OCI-LY7 (cell line): ENCODE measurements around the gene NATD1. TPM values are rescaled to one million over a fixed set of nuclear protein-coding genes. Genes with fewer than 3 reads are reported as not detected.

Experiments used
- BruUV-seq: library from RNA; stranded (reverse); fragments of 400-500 nt; replicated peaks from 2 replicates; lab custom pipeline; 2021; lab: Mats Ljungman, UMichigan
- CTCF ChIA-PET: fragments of 300-600 bp; sonication (Branson Sonifier 250); formaldehyde crosslinking; loops from one replicate; lab custom pipeline; 2022; ENCODE audit warnings: antibody characterized with exemption; ENCODE audit not compliant: unreplicated experiment; lab: Charles Lee
- POLR2A ChIA-PET: fragments of 300-600 bp; sonication (Branson Sonifier 250); formaldehyde crosslinking; loops from one replicate; lab custom pipeline; 2022; ENCODE audit warnings: antibody characterized with exemption; lab: Charles Lee
- DNase-seq: peaks from one replicate; pipeline ENCODE4 v3.0.0-alpha.2; 2015; ENCODE audit warnings: low spot score
- H2AFZ ChIP-seq: fragments of 200-600 bp; sonication (generic), shearing (Covaris generic); 2 replicates; pipeline ENCODE4 v1.6.1; 2014; ENCODE audit warnings: mild to moderate bottlenecking, antibody characterized with exemption, low read length, moderate library complexity
- H3K27ac ChIP-seq: fragments of 200-600 bp; sonication (generic); 2 replicates; pipeline ENCODE4 v1.5.1; 2014; ENCODE audit warnings: mixed run types, low read depth, mild to moderate bottlenecking, moderate library complexity, low read length, inconsistent platforms; ENCODE audit not compliant: poor library complexity, severe bottlenecking
- H3K36me3 ChIP-seq: fragments of 200-600 bp; sonication (generic); 2 replicates; pipeline ENCODE4 v1.6.1; 2014; ENCODE audit warnings: mild to moderate bottlenecking, antibody characterized with exemption, low read length, moderate library complexity, mixed read lengths; ENCODE audit not compliant: insufficient read depth
- H3K4me1 ChIP-seq: fragments of 200-600 bp; sonication (generic); 2 replicates; pipeline ENCODE4 v1.5.1; 2014; ENCODE audit warnings: mild to moderate bottlenecking, low read length; ENCODE audit not compliant: insufficient read depth, poor library complexity, severe bottlenecking
- H3K4me2 ChIP-seq: fragments of 200-600 bp; sonication (generic); 2 replicates; pipeline ENCODE4 v1.6.1; 2014; ENCODE audit warnings: mild to moderate bottlenecking, low read length
- H3K4me3 ChIP-seq: fragments of 200-600 bp; sonication (generic); 2 replicates; pipeline ENCODE4 v1.5.1; 2014; ENCODE audit warnings: mild to moderate bottlenecking, low read depth, low read length; ENCODE audit not compliant: poor library complexity, severe bottlenecking
- H3K79me2 ChIP-seq: fragments of 200-600 bp; sonication (generic); 2 replicates; pipeline ENCODE4 v1.6.1; 2016; ENCODE audit warnings: low read depth, mild to moderate bottlenecking, low read length, moderate library complexity, mixed read lengths; ENCODE audit not compliant: insufficient read depth
- H3K9me2 ChIP-seq: fragments of 200-600 bp; sonication (generic); 2 replicates; pipeline ENCODE4 v1.6.1; 2016; ENCODE audit warnings: mild to moderate bottlenecking, low read length, mixed read lengths; ENCODE audit not compliant: insufficient read depth
- H3K9me3 ChIP-seq: fragments of 200-600 bp; sonication (generic); 2 replicates; pipeline ENCODE4 v1.6.1; 2014; ENCODE audit warnings: mild to moderate bottlenecking, mixed run types, low read length, mixed read lengths
- H4K20me1 ChIP-seq: fragments of 200-600 bp; sonication (generic); 2 replicates; pipeline ENCODE4 v1.6.1; 2014; ENCODE audit warnings: mild to moderate bottlenecking, antibody characterized with exemption, low read length, moderate library complexity, mixed read lengths; ENCODE audit not compliant: insufficient read depth
- CTCF ChIP-seq: fragments of 200-600 bp; sonication (generic); conservative IDR thresholded peaks from 2 replicates; pipeline ENCODE4 v1.5.1; 2014; ENCODE audit warnings: mild to moderate bottlenecking, antibody characterized with exemption, low read length, moderate library complexity, mixed read lengths
- EZH2phosphoT487 ChIP-seq: fragments of 200-600 bp; sonication (generic); IDR thresholded peaks from 2 replicates; pipeline ENCODE4 v1.6.1; 2018; ENCODE audit warnings: low read depth, borderline replicate concordance, mild to moderate bottlenecking, mixed run types, antibody characterized with exemption, low read length, moderate library complexity, mixed read lengths
- intact Hi-C: fragments of 100-400 bp; cut with micrococcal nuclease; formaldehyde crosslinking; loops from one replicate; pipeline ENCODE4 v1.10.0; 2022; ENCODE audit not compliant: unreplicated experiment
- total RNA-seq, 2 experiments: library from RNA; depleted of rRNA in 1 of 2; stranded (reverse); fragments of >200 nt in 1 of 2; shearing (Covaris generic) in 1 of 2; gene quantifications; 2 replicates each; pipeline ENCODE4 v1.2.3, GENCODE V29; 2014 to 2022

NATD1 gene
- total RNA-seq, 2 experiments from 2014 or later: 0.85 to 6.0 TPM

GRCh38 chr17:21212826-21213637 lies 40.2 kb downstream of the NATD1 start:
- Histone ChIP-seq H3K36me3 (peaks cover 51% of the 10 kb centered on the region), H2AFZ (no peak overlapping the region), H3K4me1 (peaks cover 27% of the 10 kb centered on the region), H3K4me2 (peak overlapping the region; percentile 95), H4K20me1 (peaks cover 32% of the 10 kb centered on the region), H3K27ac (peak overlapping the region; percentile 60), H3K79me2 (peaks cover 68% of the 10 kb centered on the region), H3K4me3 (peak overlapping the region; percentile 97), H3K9me3 (no peaks in the 10 kb centered on the region), H3K9me2 (no peaks in the 10 kb centered on the region)
- BruUV-seq: TSS peak; percentile 67
- TF ChIP-seq EZH2phosphoT487 (no peak), CTCF (no peak)
- ChIA-PET CTCF (interaction anchor here (0.6 to 1.3 kb wide), 2 partner anchors 93 to 96 kb away, joined by 3 to 4 read pairs; no protein-coding TSS in a partner anchor), POLR2A (interaction anchor here (0.6 to 1.3 kb wide), 8 partner anchors 12 to 478 kb away, joined by 3 to 4 read pairs (median 4); partner anchors contain the start of gene USP22)
- DNase-seq: no peak
- intact Hi-C loops: loop anchor here (2.0 kb wide), 1 partner anchor 74 kb away; no protein-coding TSS in a partner anchor

GRCh38 chr17:21211825-21212479 lies 41.3 kb downstream of the NATD1 start:
- H3K9me3 ChIP-seq: no peaks in the 10 kb centered on the region
- no peak overlapping the region for H3K27ac ChIP-seq
- H3K4me2 ChIP-seq: peak overlapping the region; percentile 95
- ChIA-PET CTCF (interaction anchor here (0.7 kb wide), 1 partner anchor 92 kb away, joined by 3 read pairs; no protein-coding TSS in a partner anchor), POLR2A (interaction anchor here (0.6 to 1.3 kb wide), 5 partner anchors 11 to 479 kb away, joined by 3 to 4 read pairs (median 4); no protein-coding TSS in a partner anchor)
- DNase-seq: no peak
- peaks cover 27% of the 10 kb centered on the region for H3K4me1 ChIP-seq
- peaks cover 33% of the 10 kb centered on the region for H4K20me1 ChIP-seq
- intact Hi-C loops: loop anchor here (2.0 kb wide), 1 partner anchor 75 kb away; no protein-coding TSS in a partner anchor
- no peak overlapping the region for H2AFZ ChIP-seq
- H3K79me2 ChIP-seq: peaks cover 78% of the 10 kb centered on the region
- peaks cover 51% of the 10 kb centered on the region for H3K36me3 ChIP-seq
- no peaks in the 10 kb centered on the region for H3K9me2 ChIP-seq
- BruUV-seq: no TSS peak
- TF ChIP-seq EZH2phosphoT487 (no peak), CTCF (no peak)
- H3K4me3 ChIP-seq: peak overlapping the region; percentile 97
